ENCODE results near the gene IQGAP2.

IQGAP2 gene

GRCh38 chr5:76553251-76553650 is 150.2 kb downstream of the IQGAP2 start:
- DNase-seq (ENCODE audit: extremely low read depth, insufficient read length) = no peak
- Histone ChIP-seq H3K27me3 (replicated peaks; ENCODE audit: control insufficient read depth, insufficient read depth, low read length) (no peaks in the 10 kb centered on the region), H3K4me3 (replicated peaks; ENCODE audit: low read depth, low read length) (no peak overlapping the region), H3K36me3 (ENCODE audit: control insufficient read depth, insufficient read depth, low read length) (no peaks in the 10 kb centered on the region)
- TF ChIP-seq CTCF (IDR thresholded peaks at IDR 0.05; ENCODE audit: insufficient read depth, low read length, poor library complexity, severe bottlenecking) = no peak

GRCh38 chr5:76555114-76555513 is 152.0 kb downstream of the IQGAP2 start:
- Histone ChIP-seq H3K27me3 (replicated peaks; ENCODE audit: control insufficient read depth, insufficient read depth, low read length) (no peaks in the 10 kb centered on the region), H3K36me3 (ENCODE audit: control insufficient read depth, insufficient read depth, low read length) (no peaks in the 10 kb centered on the region), H3K4me3 (replicated peaks; ENCODE audit: low read depth, low read length) (no peak overlapping the region)
- no peak for DNase-seq (ENCODE audit: extremely low read depth, insufficient read length)
- TF ChIP-seq CTCF (IDR thresholded peaks at IDR 0.05; ENCODE audit: insufficient read depth, low read length, poor library complexity, severe bottlenecking) = no peak

GRCh38 chr5:76555717-76556116 is 152.6 kb downstream of the IQGAP2 start:
- DNase-seq (ENCODE audit: extremely low read depth, insufficient read length) = no peak
- no peaks in the 10 kb centered on the region for H3K36me3 ChIP-seq (ENCODE audit: control insufficient read depth, insufficient read depth, low read length)
- no peaks in the 10 kb centered on the region for H3K27me3 ChIP-seq (replicated peaks; ENCODE audit: control insufficient read depth, insufficient read depth, low read length)
- H3K4me3 ChIP-seq (replicated peaks; ENCODE audit: low read depth, low read length) = no peak overlapping the region
- no peak for TF ChIP-seq CTCF (IDR thresholded peaks at IDR 0.05; ENCODE audit: insufficient read depth, low read length, poor library complexity, severe bottlenecking)

- peak; percentile 61 for DNase-seq (ENCODE audit: extremely low read depth, insufficient read length)
- Histone ChIP-seq H3K36me3 (ENCODE audit: control insufficient read depth, insufficient read depth, low read length) (no peaks in the 10 kb centered on the region), H3K4me3 (replicated peaks; ENCODE audit: low read depth, low read length) (no peak overlapping the region), H3K27me3 (replicated peaks; ENCODE audit: control insufficient read depth, insufficient read depth, low read length) (no peaks in the 10 kb centered on the region)
- TF ChIP-seq CTCF (IDR thresholded peaks at IDR 0.05; ENCODE audit: insufficient read depth, low read length, poor library complexity, severe bottlenecking) = no peak
These were observed 153.6 kb downstream of the IQGAP2 start for GRCh38 chr5:76556511-76557221.

GRCh38 chr5:76560952-76561891 is 158.1 kb downstream of the IQGAP2 start:
- DNase-seq (ENCODE audit: extremely low read depth, insufficient read length) = no peak
- no peak for TF ChIP-seq CTCF (IDR thresholded peaks at IDR 0.05; ENCODE audit: insufficient read depth, low read length, poor library complexity, severe bottlenecking)
- Histone ChIP-seq H3K4me3 (replicated peaks; ENCODE audit: low read depth, low read length) (no peak overlapping the region), H3K27me3 (replicated peaks; ENCODE audit: control insufficient read depth, insufficient read depth, low read length) (no peaks in the 10 kb centered on the region), H3K36me3 (ENCODE audit: control insufficient read depth, insufficient read depth, low read length) (no peaks in the 10 kb centered on the region)

Measured in GM06990 (cell line).